ENCODE data around the gene PHF14. TPM values are rescaled to one million over a fixed set of nuclear protein-coding genes. Genes with fewer than 3 reads are reported as not detected.

Gene PHF14
- polyA plus RNA-seq, 1 donor from 2014 or later = 139 TPM

DNA sequence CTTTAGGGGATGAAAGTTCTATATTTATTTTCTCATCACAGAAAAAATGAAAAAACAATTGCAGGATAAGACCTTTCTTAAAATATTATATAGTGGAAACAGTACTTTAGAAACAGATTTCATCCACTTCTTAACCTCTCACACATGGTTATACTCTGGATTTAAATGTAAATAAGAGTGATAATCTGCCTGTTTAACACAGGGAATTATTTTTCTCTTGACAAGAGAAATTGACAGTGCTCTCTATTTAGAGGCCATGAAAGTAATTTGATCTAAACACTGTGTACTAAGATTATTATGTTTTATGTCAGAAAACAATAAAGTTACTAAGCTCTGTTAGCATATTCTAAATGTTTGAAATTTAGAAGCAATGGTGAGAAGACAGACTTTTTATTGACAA, 88.4 kb downstream of the PHF14 start:
- Histone ChIP-seq H3K36me3 (ENCODE audit: insufficient read depth, low read length) (peaks cover 8% of the 10 kb centered on the region), H3K9ac (ENCODE audit: low read length) (no peak overlapping the region), H3K4me2 (ENCODE audit: low read length) (no peak overlapping the region), H3K79me2 (replicated peaks; ENCODE audit: insufficient read depth, low read length) (no peaks in the 10 kb centered on the region), H3K27ac (ENCODE audit: low read length) (no peak overlapping the region), H3K27me3 (ENCODE audit: insufficient read depth, low read depth, low read length) (no peaks in the 10 kb centered on the region), H3K9me2 (ENCODE audit: insufficient read depth, low read length) (no peaks in the 10 kb centered on the region), H4K20me1 (ENCODE audit: insufficient read depth) (no peaks in the 10 kb centered on the region), H3F3A (ENCODE audit: insufficient read depth, low read length, poor library complexity, severe bottlenecking) (no peaks in the 10 kb centered on the region), H2AFZ (ENCODE audit: low read depth, low read length) (no peak overlapping the region), H3K4me3 (ENCODE audit: low read length) (no peak overlapping the region), H3K9me3 (ENCODE audit: low read length) (no peaks in the 10 kb centered on the region)
- TF ChIP-seq POLR2AphosphoS5 (IDR thresholded peaks at IDR 0.05) = no peak
- no peak for TF ChIP-seq RAD21 (conservative IDR thresholded peaks at IDR 0.05)
- no peak for TF ChIP-seq TAF1 (IDR thresholded peaks at IDR 0.05; ENCODE audit: low read depth)
- TF ChIP-seq, protein P1, sequence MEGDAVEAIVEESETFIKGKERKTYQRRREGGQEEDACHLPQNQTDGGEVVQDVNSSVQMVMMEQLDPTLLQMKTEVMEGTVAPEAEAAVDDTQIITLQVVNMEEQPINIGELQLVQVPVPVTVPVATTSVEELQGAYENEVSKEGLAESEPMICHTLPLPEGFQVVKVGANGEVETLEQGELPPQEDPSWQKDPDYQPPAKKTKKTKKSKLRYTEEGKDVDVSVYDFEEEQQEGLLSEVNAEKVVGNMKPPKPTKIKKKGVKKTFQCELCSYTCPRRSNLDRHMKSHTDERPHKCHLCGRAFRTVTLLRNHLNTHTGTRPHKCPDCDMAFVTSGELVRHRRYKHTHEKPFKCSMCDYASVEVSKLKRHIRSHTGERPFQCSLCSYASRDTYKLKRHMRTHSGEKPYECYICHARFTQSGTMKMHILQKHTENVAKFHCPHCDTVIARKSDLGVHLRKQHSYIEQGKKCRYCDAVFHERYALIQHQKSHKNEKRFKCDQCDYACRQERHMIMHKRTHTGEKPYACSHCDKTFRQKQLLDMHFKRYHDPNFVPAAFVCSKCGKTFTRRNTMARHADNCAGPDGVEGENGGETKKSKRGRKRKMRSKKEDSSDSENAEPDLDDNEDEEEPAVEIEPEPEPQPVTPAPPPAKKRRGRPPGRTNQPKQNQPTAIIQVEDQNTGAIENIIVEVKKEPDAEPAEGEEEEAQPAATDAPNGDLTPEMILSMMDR (IDR thresholded peaks at IDR 0.05; ENCODE audit: poor library complexity, severe bottlenecking) = no peak
- no peak for TF ChIP-seq EZH2 (IDR thresholded peaks at IDR 0.05; ENCODE audit: borderline replicate concordance, insufficient read depth, low read length, poor library complexity, severe bottlenecking)
- no peak for TF ChIP-seq MXI1 (conservative IDR thresholded peaks at IDR 0.05; ENCODE audit: poor library complexity, severe bottlenecking)
- TF ChIP-seq, protein P2, sequence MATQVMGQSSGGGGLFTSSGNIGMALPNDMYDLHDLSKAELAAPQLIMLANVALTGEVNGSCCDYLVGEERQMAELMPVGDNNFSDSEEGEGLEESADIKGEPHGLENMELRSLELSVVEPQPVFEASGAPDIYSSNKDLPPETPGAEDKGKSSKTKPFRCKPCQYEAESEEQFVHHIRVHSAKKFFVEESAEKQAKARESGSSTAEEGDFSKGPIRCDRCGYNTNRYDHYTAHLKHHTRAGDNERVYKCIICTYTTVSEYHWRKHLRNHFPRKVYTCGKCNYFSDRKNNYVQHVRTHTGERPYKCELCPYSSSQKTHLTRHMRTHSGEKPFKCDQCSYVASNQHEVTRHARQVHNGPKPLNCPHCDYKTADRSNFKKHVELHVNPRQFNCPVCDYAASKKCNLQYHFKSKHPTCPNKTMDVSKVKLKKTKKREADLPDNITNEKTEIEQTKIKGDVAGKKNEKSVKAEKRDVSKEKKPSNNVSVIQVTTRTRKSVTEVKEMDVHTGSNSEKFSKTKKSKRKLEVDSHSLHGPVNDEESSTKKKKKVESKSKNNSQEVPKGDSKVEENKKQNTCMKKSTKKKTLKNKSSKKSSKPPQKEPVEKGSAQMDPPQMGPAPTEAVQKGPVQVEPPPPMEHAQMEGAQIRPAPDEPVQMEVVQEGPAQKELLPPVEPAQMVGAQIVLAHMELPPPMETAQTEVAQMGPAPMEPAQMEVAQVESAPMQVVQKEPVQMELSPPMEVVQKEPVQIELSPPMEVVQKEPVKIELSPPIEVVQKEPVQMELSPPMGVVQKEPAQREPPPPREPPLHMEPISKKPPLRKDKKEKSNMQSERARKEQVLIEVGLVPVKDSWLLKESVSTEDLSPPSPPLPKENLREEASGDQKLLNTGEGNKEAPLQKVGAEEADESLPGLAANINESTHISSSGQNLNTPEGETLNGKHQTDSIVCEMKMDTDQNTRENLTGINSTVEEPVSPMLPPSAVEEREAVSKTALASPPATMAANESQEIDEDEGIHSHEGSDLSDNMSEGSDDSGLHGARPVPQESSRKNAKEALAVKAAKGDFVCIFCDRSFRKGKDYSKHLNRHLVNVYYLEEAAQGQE (IDR thresholded peaks at IDR 0.05; ENCODE audit: borderline replicate concordance) = no peak
- TF ChIP-seq SMC3 (conservative IDR thresholded peaks at IDR 0.05; ENCODE audit: poor library complexity) = no peak
- no peak for TF ChIP-seq EP300 (conservative IDR thresholded peaks at IDR 0.05; ENCODE audit: poor library complexity, severe bottlenecking)

DNA sequence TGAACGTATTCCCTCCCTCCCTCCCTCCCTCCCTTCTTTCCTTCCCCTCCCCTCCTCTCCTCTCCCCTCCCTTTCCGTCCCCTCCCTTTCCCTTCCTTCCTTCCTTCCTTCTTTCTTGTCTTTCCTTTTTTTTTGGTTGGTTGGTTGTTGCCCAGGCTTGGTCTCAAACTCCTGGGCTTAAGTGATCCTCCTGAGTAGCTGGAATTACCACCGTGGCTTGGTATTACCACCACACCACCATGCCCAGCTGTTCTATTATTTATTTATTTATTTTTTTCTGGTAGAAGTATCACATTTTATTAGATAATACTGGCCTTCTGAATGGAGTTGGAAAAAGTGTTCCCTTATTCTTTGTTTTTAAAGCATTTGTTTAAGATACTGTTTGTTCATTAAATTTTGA, 95.9 kb downstream of the PHF14 start:
- H2AFZ ChIP-seq (ENCODE audit: low read depth, low read length) = no peak overlapping the region
- no peaks in the 10 kb centered on the region for H3K9me3 ChIP-seq (ENCODE audit: low read length)
- TF ChIP-seq EP300 (conservative IDR thresholded peaks at IDR 0.05; ENCODE audit: poor library complexity, severe bottlenecking) = no peak

DNA sequence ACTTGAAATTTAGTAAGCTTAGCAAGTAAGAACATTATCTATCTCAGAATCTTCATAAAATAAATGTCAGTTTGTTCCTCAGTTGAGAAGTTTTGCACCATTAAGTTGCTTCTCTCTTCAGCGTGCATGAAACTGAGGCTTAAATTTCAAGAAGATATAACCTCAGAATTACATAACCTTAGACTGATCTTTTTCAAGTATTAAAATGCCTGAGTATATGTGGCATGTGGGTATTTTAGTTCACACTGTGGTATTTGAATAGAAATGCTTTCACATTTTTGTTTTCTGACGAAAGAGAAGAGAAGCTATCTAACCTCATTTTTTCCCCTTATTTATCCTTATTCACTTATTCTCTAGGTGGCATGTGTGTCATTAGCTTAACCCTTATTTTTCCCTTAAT, 104.1 kb downstream of the PHF14 start:
- Histone ChIP-seq H3K9me3 (ENCODE audit: low read length) (no peaks in the 10 kb centered on the region), H3K27me3 (ENCODE audit: insufficient read depth, low read depth, low read length) (no peaks in the 10 kb centered on the region), H3K4me2 (ENCODE audit: low read length) (no peak overlapping the region), H3K4me3 (ENCODE audit: low read length) (no peak overlapping the region), H3K9me2 (ENCODE audit: insufficient read depth, low read length) (no peaks in the 10 kb centered on the region), H3K36me3 (ENCODE audit: insufficient read depth, low read length) (peaks cover 5% of the 10 kb centered on the region), H3K79me2 (replicated peaks; ENCODE audit: insufficient read depth, low read length) (no peaks in the 10 kb centered on the region), H3F3A (ENCODE audit: insufficient read depth, low read length, poor library complexity, severe bottlenecking) (no peaks in the 10 kb centered on the region), H4K20me1 (ENCODE audit: insufficient read depth) (no peaks in the 10 kb centered on the region), H3K9ac (ENCODE audit: low read length) (no peak overlapping the region), H2AFZ (ENCODE audit: low read depth, low read length) (no peak overlapping the region), H3K27ac (ENCODE audit: low read length) (no peak overlapping the region)
- TF ChIP-seq EZH2 (IDR thresholded peaks at IDR 0.05; ENCODE audit: borderline replicate concordance, insufficient read depth, low read length, poor library complexity, severe bottlenecking) (no peak), MXI1 (conservative IDR thresholded peaks at IDR 0.05; ENCODE audit: poor library complexity, severe bottlenecking) (no peak), POLR2AphosphoS5 (IDR thresholded peaks at IDR 0.05) (no peak), SMC3 (conservative IDR thresholded peaks at IDR 0.05; ENCODE audit: poor library complexity) (no peak), TAF1 (IDR thresholded peaks at IDR 0.05; ENCODE audit: low read depth) (no peak)
- TF ChIP-seq, protein P1 (IDR thresholded peaks at IDR 0.05; ENCODE audit: poor library complexity, severe bottlenecking) = no peak

More for the DNA sequence above, 95.9 kb downstream of the PHF14 start:
- Histone ChIP-seq H3K4me3 (ENCODE audit: low read length) (no peak overlapping the region), H3K36me3 (ENCODE audit: insufficient read depth, low read length) (peaks cover 7% of the 10 kb centered on the region), H4K20me1 (ENCODE audit: insufficient read depth) (no peaks in the 10 kb centered on the region), H3K79me2 (replicated peaks; ENCODE audit: insufficient read depth, low read length) (no peaks in the 10 kb centered on the region), H3K9me2 (ENCODE audit: insufficient read depth, low read length) (no peaks in the 10 kb centered on the region), H3K27ac (ENCODE audit: low read length) (no peak overlapping the region), H3K9ac (ENCODE audit: low read length) (no peak overlapping the region), H3K27me3 (ENCODE audit: insufficient read depth, low read depth, low read length) (no peaks in the 10 kb centered on the region), H3K4me2 (ENCODE audit: low read length) (no peak overlapping the region), H3F3A (ENCODE audit: insufficient read depth, low read length, poor library complexity, severe bottlenecking) (no peaks in the 10 kb centered on the region)
